Ovary (tissue), 9 donors: ENCODE measurements around the gene P2RX2. TPM values are rescaled to one million over a fixed set of nuclear protein-coding genes. Genes with fewer than 3 reads are reported as not detected.

Source experiments
- DNase-seq, 5 donors: peaks; one replicate each; pipeline ENCODE4 v3.0.0-alpha.2; 2019 to 2020
- H3K27ac ChIP-seq, 2 donors: fragments of 200-600 bp; one replicate each; pipeline versions ENCODE4 v1.5.1 to v1.8.0; 2019 to 2022
- H3K27me3 ChIP-seq: fragments of 200-600 bp; one replicate; pipeline ENCODE4 v1.8.0; 2022
- H3K36me3 ChIP-seq: fragments of 200-600 bp; sonication (generic); one replicate; pipeline ENCODE4 v1.5.1; 2019
- H3K4me1 ChIP-seq: one replicate; pipeline ENCODE4 v1.8.1; 2013; ENCODE audit warnings: mild to moderate bottlenecking, moderate library complexity; ENCODE audit not compliant: insufficient read depth
- H3K4me3 ChIP-seq: fragments of 200-600 bp; sonication (generic); one replicate; pipeline ENCODE4 v1.5.1; 2017
- H3K9me3 ChIP-seq, 2 donors: fragments of 200-600 bp in 1 of 2; sonication (generic) in 1 of 2; one replicate each; pipeline versions ENCODE4 v1.5.1 to v1.8.1; 2013 to 2019; ENCODE audit warnings: mild to moderate bottlenecking in 1 of 2, moderate library complexity in 1 of 2
- CTCF ChIP-seq, 3 donors: fragments of 450-650 bp in 2 of 3; fragments of 200-600 bp in 1 of 3; IDR thresholded peaks; one replicate each; pipeline versions ENCODE4 v1.5.1 to v1.8.0; 2016 to 2022; ENCODE audit warnings: antibody characterized with exemption in 3 of 3, mild to moderate bottlenecking in 1 of 3
- EP300 ChIP-seq: sonication (generic); formaldehyde crosslinking; IDR thresholded peaks from one replicate; pipeline ENCODE4 v1.6.1; 2017; ENCODE audit warnings: antibody characterized with exemption
- POLR2A ChIP-seq: fragments of 450-650 bp; IDR thresholded peaks from one replicate; pipeline ENCODE4 v1.6.1; 2017; ENCODE audit warnings: antibody characterized with exemption, mild to moderate bottlenecking, moderate library complexity
- WGBS, 3 donors: extraction: QIAGEN DNeasy Blood & Tissue Kit in 1 of 3; methylation state at CpG; one replicate each; pipeline versions ENCODE4 v1.1.5 to v1.1.7; 2013 to 2017; 5-methylcytosine and 5-hydroxymethylcytosine counted together
- intact Hi-C, 4 donors: fragments of 100-400 bp; cut with DNase I; formaldehyde crosslinking; loops; one replicate each; pipeline versions ENCODE4 v1.11.0 to v1.15.1; 2022 to 2023
- polyA plus RNA-seq, 2 donors: library from polyadenylated mRNA; stranded (reverse); fragments of 200-250 nt in 1 of 2; fragments of 350-450 nt in 1 of 2; fragmentation: Illumina TruSeq in 1 of 2; extraction: RNeasy Lipid Tissue Mini Kit (QIAGEN cat#74804) in 1 of 2; gene quantifications; one replicate each; pipeline ENCODE4 v1.2.3, GENCODE V29; 2013 to 2014
- total RNA-seq, 7 donors: library from RNA; depleted of rRNA in 2 of 7; stranded (reverse); fragments of >200 nt in 2 of 7; fragmentation: NEBNext Ultra II Directional in 3 of 7; extraction: Animal tissue kit (Norgen Biotek cat#: 25700) in 3 of 7; gene quantifications; one replicate each; pipeline versions ENCODE4 v1.1.0 to v1.2.4, GENCODE V29; 2016 to 2023
- donor health status: DM: no; HTN: no; CAD: no; lungs with moderate emphysema.
- donor health status: DM: no; HTN: no; CAD: no.
- donor health status: Bipolar disorder and iron deficiency.
- donor health status: DM: yes; HTN: yes; CAD: no.
- donor health status: DM: no; HTN: no; CAD: no.
- donor health status: DM: yes; HTN: yes; CAD: no.

P2RX2 gene
- total and polyA plus RNA-seq, 9 donors, result 0.11 to 1.1 (median 0.45) TPM; not detected in 6

- intact Hi-C loops, result no loop called here
- H3K4me3 ChIP-seq, result no peak overlapping the region
- H3K36me3 ChIP-seq, result no peaks in the 10 kb centered on the region
- no peaks in the 10 kb centered on the region for H3K27me3 ChIP-seq
- WGBS, 3 donors, result 79 to 88% (median 85%) methylated on average over 29 of the region's 29 CpGs
- H3K27ac ChIP-seq, result no peak overlapping the region
- DNase-seq, result no peak
- no peaks in the 10 kb centered on the region for H3K9me3 ChIP-seq
- H3K4me1 ChIP-seq, result no peaks in the 10 kb centered on the region
- TF ChIP-seq CTCF (IDR thresholded peaks at IDR 0.05) (no peak), EP300 (no peak), POLR2A (no peak)
Measured at GRCh38 chr12:132583736-132584135, 34.8 kb upstream of the P2RX2 start.

GRCh38 chr12:132584429-132584828 lies 34.1 kb upstream of the P2RX2 start:
- no peaks in the 10 kb centered on the region for H3K36me3 ChIP-seq
- WGBS, 3 donors, result 86 to 91% (median 90%) methylated on average over 14 of the region's 14 CpGs
- intact Hi-C loops, result no loop called here

GRCh38 chr12:132585177-132585576 lies 33.4 kb upstream of the P2RX2 start:
- TF ChIP-seq EP300 (no peak), POLR2A (no peak), CTCF (IDR thresholded peaks at IDR 0.05) (no peak)
- no peaks in the 10 kb centered on the region for H3K27me3 ChIP-seq
- WGBS, 3 donors, result 81 to 88% (median 87%) methylated on average over 24 of the region's 24 CpGs

More at GRCh38 chr12:132584429-132584828, 34.1 kb upstream of the P2RX2 start:
- no peaks in the 10 kb centered on the region for H3K9me3 ChIP-seq
- no peak for TF ChIP-seq CTCF (IDR thresholded peaks at IDR 0.05)
- TF ChIP-seq POLR2A, result no peak
- no peak for TF ChIP-seq EP300
- no peak overlapping the region for H3K4me3 ChIP-seq
- no peaks in the 10 kb centered on the region for H3K4me1 ChIP-seq
- no peak for DNase-seq
- H3K27me3 ChIP-seq, result no peaks in the 10 kb centered on the region
- H3K27ac ChIP-seq, result no peak overlapping the region

GRCh38 chr12:132586929-132587328 lies 31.6 kb upstream of the P2RX2 start:
- H3K27ac ChIP-seq, result no peak overlapping the region
- no peak for DNase-seq
- no peak for TF ChIP-seq CTCF (IDR thresholded peaks at IDR 0.05)
- no peak for TF ChIP-seq EP300
- TF ChIP-seq POLR2A, result no peak
- 84 to 86% (median 86%) methylated on average over 18 of the region's 18 CpGs for WGBS, 3 donors
- H3K27me3 ChIP-seq, result no peaks in the 10 kb centered on the region
- H3K9me3 ChIP-seq, result no peaks in the 10 kb centered on the region
- no peaks in the 10 kb centered on the region for H3K36me3 ChIP-seq
- no peaks in the 10 kb centered on the region for H3K4me1 ChIP-seq
- H3K4me3 ChIP-seq, result no peak overlapping the region
- intact Hi-C loops, result no loop called here

More at GRCh38 chr12:132585177-132585576, 33.4 kb upstream of the P2RX2 start:
- no peaks in the 10 kb centered on the region for H3K36me3 ChIP-seq
- H3K9me3 ChIP-seq, result no peaks in the 10 kb centered on the region
- H3K27ac ChIP-seq, result no peak overlapping the region
- no peaks in the 10 kb centered on the region for H3K4me1 ChIP-seq
- H3K4me3 ChIP-seq, result no peak overlapping the region
- no peak for DNase-seq
- intact Hi-C loops, result no loop called here

GRCh38 chr12:132587781-132588180 lies 30.8 kb upstream of the P2RX2 start:
- Histone ChIP-seq H3K9me3 (no peaks in the 10 kb centered on the region), H3K4me3 (no peak overlapping the region), H3K27me3 (no peaks in the 10 kb centered on the region), H3K4me1 (no peaks in the 10 kb centered on the region), H3K27ac (no peak overlapping the region), H3K36me3 (no peaks in the 10 kb centered on the region)
- TF ChIP-seq POLR2A, result no peak
- no peak for TF ChIP-seq CTCF (IDR thresholded peaks at IDR 0.05)
- no peak for TF ChIP-seq EP300
- DNase-seq, result no peak
- WGBS, 3 donors, result 62 to 92% (median 68%) methylated on average over 2 to 3 of the region's 3 CpGs
- intact Hi-C loops, result no loop called here
